CD4-positive, alpha-beta T cell treated with Interleukin-15 for 4 hours (primary cell): ENCODE measurements around the gene RNF149.
A peak's percentile ranks its signal among the peaks of the same experiment; 100 is the strongest.
"Not testable (repeated sequence)": the region's sequence is repeated elsewhere in the genome, so short reads cannot be mapped to it uniquely, and the experiment has no call there.

Experiments
- DNase-seq: peaks from one replicate; pipeline ENCODE4 v3.0.0-alpha.2; 2020; ENCODE audit warnings: low spot score

RNF149 gene

DNA sequence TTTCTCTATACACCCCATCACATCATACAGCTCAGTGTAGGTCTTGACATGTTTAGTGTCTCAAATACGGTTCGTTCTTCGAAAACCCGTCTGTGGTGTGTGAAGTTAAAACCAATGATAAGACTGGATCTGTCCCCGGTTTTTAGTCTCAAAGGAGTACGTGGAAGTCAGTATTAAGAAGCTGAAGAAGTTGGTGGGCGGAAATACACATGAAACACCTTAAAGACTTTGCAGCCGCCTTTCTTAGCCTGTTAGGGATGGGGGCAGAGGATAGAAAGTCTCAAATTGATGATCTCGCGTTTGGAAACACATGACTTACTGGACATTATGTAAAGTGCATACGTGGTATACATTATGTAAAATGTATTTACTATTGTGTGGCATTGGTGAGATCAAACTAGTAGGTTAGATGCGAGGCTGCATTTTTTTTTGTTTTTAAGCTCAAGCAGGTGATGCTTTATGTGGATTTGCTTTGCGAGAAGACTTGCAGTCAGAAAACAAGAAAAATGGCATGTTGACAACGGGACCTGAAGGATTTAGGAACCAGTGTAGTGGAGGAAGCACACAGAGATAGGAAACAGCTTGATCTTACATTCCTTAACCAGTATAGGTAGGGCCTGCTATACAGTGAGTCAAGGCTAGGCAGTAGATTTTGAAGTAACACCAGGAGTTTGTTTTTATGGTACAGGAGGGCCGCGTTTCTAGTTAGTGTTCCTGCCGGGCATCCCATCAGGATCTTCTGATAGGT is 54.6 kb downstream of the RNF149 start:
- peak; percentile 29 for DNase-seq

DNA sequence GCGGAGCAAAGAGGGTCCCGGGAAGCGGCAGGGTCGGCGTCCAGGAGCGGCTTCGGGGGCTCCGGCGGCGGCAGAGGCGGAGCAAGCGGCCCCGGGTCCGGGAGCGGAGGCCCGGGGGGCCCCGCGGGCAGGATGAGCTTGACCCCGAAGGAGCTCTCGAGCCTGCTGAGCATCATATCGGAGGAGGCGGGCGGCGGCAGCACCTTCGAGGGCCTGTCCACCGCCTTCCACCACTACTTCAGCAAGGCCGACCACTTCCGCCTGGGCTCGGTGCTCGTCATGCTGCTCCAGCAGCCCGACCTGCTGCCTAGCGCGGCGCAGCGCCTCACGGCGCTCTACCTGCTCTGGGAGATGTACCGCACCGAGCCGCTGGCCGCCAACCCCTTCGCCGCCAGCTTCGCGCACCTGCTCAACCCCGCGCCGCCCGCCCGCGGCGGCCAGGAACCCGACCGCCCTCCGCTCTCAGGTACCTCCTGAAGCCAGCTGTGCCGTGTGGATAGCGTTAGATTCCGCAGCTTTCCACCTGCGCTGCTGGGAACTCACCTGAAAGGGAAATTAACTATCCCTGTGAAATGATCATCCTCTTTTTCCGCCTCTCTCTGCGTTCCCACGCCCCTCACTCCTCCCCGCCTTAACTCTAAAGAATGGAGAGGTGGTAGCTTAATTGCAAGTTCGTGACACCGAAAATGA is 55.3 kb downstream of the RNF149 start:
- DNase-seq = peak; percentile 72

GRCh38 chr2:101252408-101253012 is 56.0 kb downstream of the RNF149 start, which contains the start of gene CNOT11:
Gene CNOT11 (plus strand): TSS chr2:101252886. CDS start chr2:101252965, 79 bp downstream.
- DNase-seq = peak; percentile 99

DNA sequence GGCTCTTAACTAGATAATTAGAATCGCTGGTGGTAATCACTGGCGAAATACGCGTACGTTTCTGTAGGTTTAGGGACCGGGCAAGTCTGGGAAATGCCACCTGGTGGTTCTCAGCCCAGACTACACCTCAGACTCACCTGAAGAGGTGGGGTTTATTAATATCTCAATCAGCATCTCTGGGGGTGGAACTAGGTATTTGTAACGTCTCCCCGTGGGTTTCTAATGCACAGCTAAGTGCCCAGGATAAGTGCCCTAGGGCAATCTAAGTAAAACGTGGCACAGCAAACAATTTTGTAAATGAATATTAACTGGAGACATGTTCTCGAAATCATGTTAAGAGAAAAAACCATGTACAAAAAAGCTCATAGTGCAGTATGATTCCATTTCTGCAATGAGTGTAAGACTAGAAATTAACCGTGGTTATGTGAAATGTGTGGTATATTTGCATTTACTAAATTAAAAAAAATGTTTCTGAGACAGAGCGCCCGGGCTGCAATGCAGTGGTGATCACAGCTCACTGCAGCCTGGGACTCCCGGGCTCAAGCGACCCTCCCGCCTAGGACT is 56.6 kb downstream of the RNF149 start:
- peak; percentile 43 for DNase-seq

DNA sequence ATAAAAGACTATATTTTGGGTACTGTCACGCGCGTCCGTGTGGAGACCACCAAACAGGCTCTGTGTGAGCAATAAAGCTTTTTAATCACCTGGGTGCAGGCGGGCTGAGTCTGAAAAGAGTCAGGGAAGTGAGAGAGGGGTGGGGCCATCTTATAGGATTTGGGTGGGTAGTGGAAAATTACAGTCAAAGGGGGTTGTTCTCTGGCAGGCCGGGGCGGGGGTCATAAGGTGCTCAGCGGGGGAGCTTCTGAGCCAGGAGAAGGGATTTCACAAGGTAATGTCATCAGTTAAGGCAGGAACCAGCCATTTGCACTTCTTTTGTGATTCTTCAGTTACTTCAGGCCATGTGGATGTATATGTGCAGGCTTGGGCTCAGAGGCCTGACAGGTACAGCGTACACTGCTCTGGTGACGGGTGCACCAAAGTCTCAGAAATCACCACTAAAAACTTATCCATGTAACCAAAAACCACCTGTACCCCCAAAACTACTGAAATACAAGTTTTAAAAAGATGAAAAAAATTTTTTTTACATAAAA is 57.2 kb downstream of the RNF149 start:
- DNase-seq = not testable (repeated sequence)

GRCh38 chr2:101249826-101250225 is 58.7 kb downstream of the RNF149 start:
- DNase-seq = no peak

DNA sequence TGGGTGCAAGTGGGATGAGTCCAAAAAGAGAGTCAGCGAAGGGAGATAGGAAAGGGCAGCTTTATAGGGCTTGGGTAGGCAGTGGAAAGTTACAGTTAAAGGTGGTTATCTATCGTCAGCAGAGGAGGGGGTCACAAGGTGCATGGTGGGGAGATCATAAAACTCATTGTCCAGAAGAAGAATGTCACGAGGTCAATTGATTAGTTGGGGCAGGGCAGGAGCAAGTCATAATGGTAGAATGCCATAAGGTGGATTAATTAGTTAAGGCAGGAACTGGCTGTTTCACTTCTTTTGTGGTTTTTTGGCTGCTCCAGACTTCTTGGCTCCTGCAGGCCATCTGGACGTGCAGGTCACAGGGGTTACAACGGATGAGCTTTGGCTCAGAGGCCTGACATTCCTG is 59.7 kb downstream of the RNF149 start:
- DNase-seq = not testable (repeated sequence)

- DNase-seq = not testable (repeated sequence)
These were observed 63.0 kb downstream of the RNF149 start for GRCh38 chr2:101245468-101245867.

DNA sequence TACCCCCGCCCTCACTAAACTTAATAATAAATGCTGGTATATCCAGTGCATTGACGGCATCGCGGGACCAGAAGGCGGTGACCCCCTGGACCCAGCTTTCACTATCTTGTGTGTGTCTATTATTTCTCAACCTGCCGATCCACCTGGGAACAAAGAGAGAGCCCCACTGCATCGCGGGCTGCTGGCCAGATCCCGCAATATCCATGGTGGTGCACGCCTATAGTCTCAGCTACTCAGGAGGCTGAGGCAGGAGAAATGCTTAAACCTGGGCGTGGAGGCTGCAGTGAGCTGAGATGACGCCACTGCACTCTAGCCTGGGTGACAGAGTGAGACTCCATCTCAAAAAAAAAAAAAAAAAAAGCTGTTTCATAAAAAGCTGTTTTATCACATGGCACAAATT is 63.6 kb downstream of the RNF149 start:
- not testable (repeated sequence) for DNase-seq

GRCh38 chr2:101244373-101244772 is 64.1 kb downstream of the RNF149 start:
- not testable (repeated sequence) for DNase-seq

DNA sequence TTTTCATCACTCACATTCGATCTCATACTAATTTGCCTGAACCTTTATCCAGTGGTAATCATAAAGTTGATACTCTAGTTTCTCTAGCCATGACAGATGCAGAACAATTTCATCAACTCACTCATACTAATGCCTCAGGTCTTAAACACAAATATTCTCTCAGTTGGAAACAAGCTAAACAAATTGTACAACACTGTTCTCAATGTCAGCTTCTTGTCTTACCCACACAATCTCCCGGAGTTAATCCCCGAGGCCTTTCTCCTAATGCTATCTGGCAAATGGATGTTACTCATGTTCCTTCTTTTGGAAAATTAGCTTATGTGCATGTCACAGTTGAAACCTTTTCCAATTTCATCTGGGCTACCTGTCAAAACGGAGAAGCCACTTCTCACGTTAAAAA is 67.3 kb downstream of the RNF149 start:
- no peak for DNase-seq

DNA sequence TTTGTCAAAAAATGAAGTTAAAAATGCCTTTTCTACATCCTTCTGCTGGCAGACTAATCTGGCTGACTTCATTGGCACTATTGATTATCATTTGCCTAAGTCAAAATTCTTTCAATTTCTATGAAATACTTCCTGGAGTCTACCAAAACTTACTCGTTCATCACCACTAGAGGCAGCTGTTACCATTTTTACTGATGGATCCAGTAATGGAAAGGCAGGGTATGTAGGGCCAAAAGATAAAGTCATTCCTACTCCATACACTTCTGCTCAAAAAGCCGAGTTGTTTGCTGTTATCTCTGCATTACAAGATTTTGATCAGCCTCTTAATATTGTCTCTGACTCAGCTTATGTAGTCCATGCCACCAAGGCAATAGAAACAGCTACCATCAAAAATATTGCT is 67.8 kb downstream of the RNF149 start:
- DNase-seq = peak; percentile 25

GRCh38 chr2:101239760-101240118 is 68.8 kb downstream of the RNF149 start:
- DNase-seq = not testable (repeated sequence)

DNA sequence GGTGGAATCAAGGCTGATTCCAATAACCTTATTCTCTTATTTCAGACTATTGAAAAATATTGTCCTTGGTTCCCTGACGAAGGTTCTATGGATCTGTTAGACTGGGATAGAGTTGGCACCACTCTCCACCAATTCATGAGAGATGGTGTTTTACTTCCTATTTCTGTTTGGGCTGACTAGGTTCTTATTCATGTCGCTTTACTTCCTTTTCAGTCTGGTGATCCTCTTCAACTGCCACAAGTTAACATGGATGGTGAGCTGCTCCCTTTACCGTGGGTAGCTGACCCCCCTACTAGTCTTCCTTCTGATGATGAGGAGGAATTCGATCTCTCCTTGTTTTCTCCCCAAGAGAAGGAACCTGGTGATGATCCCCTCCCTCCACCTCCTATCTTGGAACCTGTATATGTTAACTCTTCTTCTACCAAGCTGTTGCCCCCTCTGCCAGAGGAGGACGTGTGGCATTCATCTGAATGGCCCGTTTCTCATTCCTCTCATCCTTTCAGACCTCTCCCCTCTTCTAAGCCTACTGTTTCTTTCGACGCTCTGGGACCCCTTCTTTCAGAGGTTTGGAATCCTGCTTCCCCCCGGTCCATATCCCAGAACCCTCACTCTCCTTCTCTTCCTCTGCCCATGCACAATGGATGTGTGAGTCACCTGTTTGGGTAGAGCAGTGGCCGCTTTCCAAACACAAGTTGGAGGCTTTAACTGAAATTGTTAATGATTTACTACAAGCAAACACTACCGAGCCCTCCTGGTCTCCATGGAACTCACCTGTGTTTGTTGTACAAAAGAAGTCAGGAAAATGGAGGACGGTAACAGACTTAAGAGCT is 69.4 kb downstream of the RNF149 start:
- DNase-seq = no peak

DNA sequence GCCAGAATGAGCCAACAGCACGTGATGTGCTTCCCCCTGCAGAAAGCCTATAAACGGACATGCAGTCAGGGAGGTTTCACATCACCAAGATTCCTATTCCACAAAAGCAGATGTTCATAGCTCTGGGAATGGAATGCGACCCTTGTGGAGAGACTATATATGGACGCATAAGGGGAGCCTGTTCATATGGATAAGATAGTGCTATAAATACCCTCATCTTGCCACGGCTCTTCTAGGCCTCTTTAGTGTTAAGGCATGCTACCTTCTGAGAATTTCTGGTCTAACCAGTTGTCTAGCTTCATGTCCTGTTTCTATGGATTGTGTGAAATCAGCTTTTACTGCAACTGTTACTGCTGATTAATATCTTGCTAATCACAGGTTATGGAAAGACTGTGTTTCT is 70.6 kb downstream of the RNF149 start:
- DNase-seq = not testable (repeated sequence)

DNA sequence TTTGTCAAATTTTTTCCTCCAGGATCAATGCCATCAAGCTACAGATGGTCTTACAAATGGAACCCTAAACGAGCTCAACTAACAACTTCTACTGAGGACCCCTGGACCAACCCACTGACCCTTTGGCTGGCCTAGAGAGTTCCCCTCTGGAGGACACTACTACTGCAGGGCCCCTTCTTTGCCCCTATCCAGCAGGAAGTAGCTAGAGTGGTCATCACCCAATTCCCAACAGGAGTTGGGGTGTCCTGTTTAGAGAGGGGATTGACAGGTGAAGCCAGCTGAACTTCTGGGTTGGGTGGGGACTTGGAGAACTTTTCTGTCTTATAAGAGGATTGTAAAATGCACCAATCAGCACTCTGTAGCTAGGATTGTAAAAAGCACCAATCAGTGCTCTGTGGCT is 72.5 kb downstream of the RNF149 start:
- not testable (repeated sequence) for DNase-seq

GRCh38 chr2:101234169-101234938 is 74.1 kb downstream of the RNF149 start:
- no peak for DNase-seq

- DNase-seq = no peak
These were observed 75.7 kb downstream of the RNF149 start for GRCh38 chr2:101232770-101233169.

GRCh38 chr2:101231937-101232730 is 76.4 kb downstream of the RNF149 start:
- no peak for DNase-seq

DNA sequence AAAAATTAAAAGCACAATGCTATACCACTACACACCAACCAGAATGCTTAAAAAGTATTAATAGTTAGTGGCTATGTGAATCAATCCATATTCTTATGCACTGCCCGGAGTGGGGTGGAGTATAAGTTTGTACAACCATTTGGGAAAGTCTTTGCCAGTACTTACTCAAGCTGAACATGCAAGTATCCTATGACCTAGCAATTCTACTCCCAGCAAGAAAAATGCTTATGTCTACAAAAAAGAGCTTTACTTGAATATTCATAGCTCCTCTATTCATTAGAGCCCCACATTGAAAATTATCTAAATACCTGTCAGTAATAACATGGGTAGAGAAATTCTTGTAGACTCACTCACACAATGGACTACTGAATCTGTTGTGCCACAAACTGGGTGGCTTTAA is 77.3 kb downstream of the RNF149 start:
- DNase-seq = no peak
